ENCODE measurements around the gene WDPCP.

GRCh38 chr2:63588385-63589147 is at the start of gene WDPCP, which contains the start of gene MDH1:
- TF ChIP-seq CTCF (conservative IDR thresholded peaks at IDR 0.05) (no peak), EZH2 (IDR thresholded peaks at IDR 0.05; ENCODE audit: low read depth) (no peak)
